Measurements from ENCODE around the gene BIRC7.

BIRC7 gene

GRCh38 chr20:63235399-63235983 lies at the start of gene BIRC7:
TSS of gene BIRC7 (plus strand) at chr20:63235905. CDS start at chr20:63236097, 192 bp downstream.
- DNase-seq (ENCODE audit: low spot score): no peak

GRCh38 chr20:63186084-63186483 lies 49.6 kb upstream of the BIRC7 start:
- no peak for DNase-seq (ENCODE audit: low spot score)

GRCh38 chr20:63186528-63187316 lies 49.0 kb upstream of the BIRC7 start:
- DNase-seq (ENCODE audit: low spot score): no peak

- DNase-seq (ENCODE audit: low spot score): no peak
These were observed 48.2 kb upstream of the BIRC7 start for GRCh38 chr20:63187338-63188158.

GRCh38 chr20:63188159-63188442 lies 47.6 kb upstream of the BIRC7 start:
- DNase-seq (ENCODE audit: low spot score): no peak

GRCh38 chr20:63188641-63189321 lies 46.9 kb upstream of the BIRC7 start:
- DNase-seq (ENCODE audit: low spot score): no peak

- no peak for DNase-seq (ENCODE audit: low spot score)
These were observed 46.4 kb upstream of the BIRC7 start for GRCh38 chr20:63189322-63189642.

- DNase-seq (ENCODE audit: low spot score): no peak
These were observed 45.7 kb upstream of the BIRC7 start for GRCh38 chr20:63189846-63190559.

- no peak for DNase-seq (ENCODE audit: low spot score)
These were observed 44.9 kb upstream of the BIRC7 start for GRCh38 chr20:63190828-63191227.

GRCh38 chr20:63191400-63191799 lies 44.3 kb upstream of the BIRC7 start:
- DNase-seq (ENCODE audit: low spot score): no peak

- no peak for DNase-seq (ENCODE audit: low spot score)
These were observed 43.0 kb upstream of the BIRC7 start for GRCh38 chr20:63192721-63193120.

- no peak for DNase-seq (ENCODE audit: low spot score)
These were observed 41.5 kb upstream of the BIRC7 start for GRCh38 chr20:63194007-63194796.

GRCh38 chr20:63194797-63195173 lies 40.9 kb upstream of the BIRC7 start:
- DNase-seq (ENCODE audit: low spot score): no peak

GRCh38 chr20:63196768-63197470 lies 38.8 kb upstream of the BIRC7 start:
- DNase-seq (ENCODE audit: low spot score): no peak

- no peak for DNase-seq (ENCODE audit: low spot score)
These were observed 37.1 kb upstream of the BIRC7 start for GRCh38 chr20:63198606-63199005.

GRCh38 chr20:63202021-63202420 lies 33.7 kb upstream of the BIRC7 start:
- DNase-seq (ENCODE audit: low spot score): no peak

GRCh38 chr20:63202811-63203526 lies 32.7 kb upstream of the BIRC7 start:
- DNase-seq (ENCODE audit: low spot score): no peak

- DNase-seq (ENCODE audit: low spot score): no peak
These were observed 31.3 kb upstream of the BIRC7 start for GRCh38 chr20:63204362-63204761.

GRCh38 chr20:63205896-63206295 lies 29.8 kb upstream of the BIRC7 start:
- DNase-seq (ENCODE audit: low spot score): no peak

GRCh38 chr20:63206878-63207277 lies 28.8 kb upstream of the BIRC7 start:
- DNase-seq (ENCODE audit: low spot score): no peak

Measured in left forelimb (tissue), 1 donor.